PFSK-1 (cell line): ENCODE data around the gene KCNC4.

Experiments used
- POLR2AphosphoS5 ChIP-seq: IDR thresholded peaks from 2 replicates; pipeline ENCODE4 v1.6.1; 2012; ENCODE audit warnings: low read depth, mild to moderate bottlenecking, control low read depth, low read length, moderate library complexity
- REST ChIP-seq, 2 experiments: IDR thresholded peaks; 2 replicates each; pipeline versions ENCODE4 v1.6.1 to v1.8.0; 2011 to 2012; ENCODE audit warnings: low read depth in 2 of 2, low read length in 2 of 2, control low read depth in 1 of 2, inconsistent platforms in 1 of 2, mild to moderate bottlenecking in 1 of 2, moderate library complexity in 1 of 2; ENCODE audit not compliant: insufficient read depth in 1 of 2
- SIN3A ChIP-seq: IDR thresholded peaks from 2 replicates; pipeline ENCODE4 v1.6.1; 2012; ENCODE audit warnings: mild to moderate bottlenecking, low read length, moderate library complexity, borderline replicate concordance; ENCODE audit not compliant: insufficient read depth
- TAF1 ChIP-seq: IDR thresholded peaks from 2 replicates; pipeline ENCODE4 v1.6.1; 2012; ENCODE audit warnings: low read length, control low read depth, borderline replicate concordance; ENCODE audit not compliant: insufficient read depth

GRCh38 chr1:110223127-110223526 lies 13.0 kb downstream of the KCNC4 start:
- TF ChIP-seq POLR2AphosphoS5 = no peak
- TF ChIP-seq TAF1 = no peak
- TF ChIP-seq REST (IDR thresholded peaks at IDR 0.05; ENCODE audit: insufficient read depth in 1 of 2, low read depth in 2 of 2, low read length in 2 of 2) = no peak
- no peak for TF ChIP-seq SIN3A
